HepG2 (cell line): ENCODE data around the gene KIF25.

Experiments
- ARNT ChIP-seq: fragments of 450-650 bp; IDR thresholded peaks from 2 replicates; pipeline ENCODE4 v1.6.1; 2017
- BHLHE40 ChIP-seq: IDR thresholded peaks from 2 replicates; pipeline ENCODE4 v1.6.1; 2011; ENCODE audit warnings: low read length, improper control_type of control experiment
- CTCF ChIP-seq: sonication (generic); formaldehyde crosslinking; IDR thresholded peaks from 2 replicates; pipeline ENCODE4 v1.5.0; 2020; ENCODE audit warnings: mild to moderate bottlenecking, missing genetic modification reagents, moderate library complexity
- MEIS1 ChIP-seq: sonication (generic); formaldehyde crosslinking; IDR thresholded peaks from 2 replicates; pipeline ENCODE4 v1.9.0; 2021; ENCODE audit warnings: mild to moderate bottlenecking, missing genetic modification reagents, moderate library complexity, borderline replicate concordance
- POLR2A ChIP-seq, 2 experiments: IDR thresholded peaks; 2 replicates each; pipeline ENCODE4 v1.6.1; 2011; ENCODE audit warnings: low read depth in 2 of 2, low read length in 2 of 2, mild to moderate bottlenecking in 1 of 2, moderate library complexity in 1 of 2; ENCODE audit not compliant: insufficient read depth in 1 of 2
- U2AF1 ChIP-seq: fragments of 200-400 bp; formaldehyde crosslinking; optimal IDR thresholded peaks from 2 replicates; pipeline ENCODE3; 2017; ENCODE audit warnings: mild to moderate bottlenecking, low read depth, low read length
- ZNF18 ChIP-seq: sonication (generic); formaldehyde crosslinking; IDR thresholded peaks from 2 replicates; pipeline ENCODE4 v1.8.0; 2022; ENCODE audit warnings: mild to moderate bottlenecking, missing genetic modification reagents; ENCODE audit not compliant: insufficient replicate concordance
- TF ChIP-seq, protein P1 (sequence below): fragments of 450-650 bp; IDR thresholded peaks from 2 replicates; pipeline ENCODE4 v1.6.1; 2017; ENCODE audit warnings: mild to moderate bottlenecking
- TF ChIP-seq, protein P2 (sequence below): conservative IDR thresholded peaks from 2 replicates; pipeline ENCODE4 v1.6.1; 2018; ENCODE audit warnings: missing genetic modification reagents

DNA sequence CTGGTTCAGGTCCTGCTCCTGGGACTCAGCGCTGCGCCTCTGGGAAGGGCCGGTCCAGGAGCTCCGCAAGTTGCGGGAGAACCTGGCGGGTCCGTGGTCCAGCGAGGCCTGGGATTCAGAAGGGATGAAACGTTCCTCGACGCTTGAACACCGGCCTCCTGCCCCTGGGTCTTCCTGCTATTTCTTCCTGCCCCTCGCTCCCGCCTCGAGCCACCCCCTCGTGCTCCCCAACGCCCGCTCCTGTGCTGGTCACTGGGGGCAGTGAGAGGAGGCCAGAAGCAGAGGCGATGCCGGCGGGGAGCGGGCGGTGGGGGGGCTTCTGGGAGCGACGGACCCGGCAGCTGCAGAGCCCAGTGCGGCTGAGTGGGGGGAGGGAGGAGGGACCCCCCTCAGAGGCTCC, 20.8 kb upstream of the KIF25 start:
- TF ChIP-seq POLR2A (IDR thresholded peaks at IDR 0.05; ENCODE audit: insufficient read depth in 1 of 2, low read depth in 2 of 2, low read length in 2 of 2) (no peak), U2AF1 (no peak), CTCF (CRISPR knock-in tag) (no peak), BHLHE40 (no peak), ARNT (no peak), ZNF18 (CRISPR knock-in tag) (no peak), MEIS1 (CRISPR knock-in tag) (no peak)
- TF ChIP-seq, protein P1, sequence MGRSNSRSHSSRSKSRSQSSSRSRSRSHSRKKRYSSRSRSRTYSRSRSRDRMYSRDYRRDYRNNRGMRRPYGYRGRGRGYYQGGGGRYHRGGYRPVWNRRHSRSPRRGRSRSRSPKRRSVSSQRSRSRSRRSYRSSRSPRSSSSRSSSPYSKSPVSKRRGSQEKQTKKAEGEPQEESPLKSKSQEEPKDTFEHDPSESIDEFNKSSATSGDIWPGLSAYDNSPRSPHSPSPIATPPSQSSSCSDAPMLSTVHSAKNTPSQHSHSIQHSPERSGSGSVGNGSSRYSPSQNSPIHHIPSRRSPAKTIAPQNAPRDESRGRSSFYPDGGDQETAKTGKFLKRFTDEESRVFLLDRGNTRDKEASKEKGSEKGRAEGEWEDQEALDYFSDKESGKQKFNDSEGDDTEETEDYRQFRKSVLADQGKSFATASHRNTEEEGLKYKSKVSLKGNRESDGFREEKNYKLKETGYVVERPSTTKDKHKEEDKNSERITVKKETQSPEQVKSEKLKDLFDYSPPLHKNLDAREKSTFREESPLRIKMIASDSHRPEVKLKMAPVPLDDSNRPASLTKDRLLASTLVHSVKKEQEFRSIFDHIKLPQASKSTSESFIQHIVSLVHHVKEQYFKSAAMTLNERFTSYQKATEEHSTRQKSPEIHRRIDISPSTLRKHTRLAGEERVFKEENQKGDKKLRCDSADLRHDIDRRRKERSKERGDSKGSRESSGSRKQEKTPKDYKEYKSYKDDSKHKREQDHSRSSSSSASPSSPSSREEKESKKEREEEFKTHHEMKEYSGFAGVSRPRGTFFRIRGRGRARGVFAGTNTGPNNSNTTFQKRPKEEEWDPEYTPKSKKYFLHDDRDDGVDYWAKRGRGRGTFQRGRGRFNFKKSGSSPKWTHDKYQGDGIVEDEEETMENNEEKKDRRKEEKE: no peak
- TF ChIP-seq, protein P2, sequence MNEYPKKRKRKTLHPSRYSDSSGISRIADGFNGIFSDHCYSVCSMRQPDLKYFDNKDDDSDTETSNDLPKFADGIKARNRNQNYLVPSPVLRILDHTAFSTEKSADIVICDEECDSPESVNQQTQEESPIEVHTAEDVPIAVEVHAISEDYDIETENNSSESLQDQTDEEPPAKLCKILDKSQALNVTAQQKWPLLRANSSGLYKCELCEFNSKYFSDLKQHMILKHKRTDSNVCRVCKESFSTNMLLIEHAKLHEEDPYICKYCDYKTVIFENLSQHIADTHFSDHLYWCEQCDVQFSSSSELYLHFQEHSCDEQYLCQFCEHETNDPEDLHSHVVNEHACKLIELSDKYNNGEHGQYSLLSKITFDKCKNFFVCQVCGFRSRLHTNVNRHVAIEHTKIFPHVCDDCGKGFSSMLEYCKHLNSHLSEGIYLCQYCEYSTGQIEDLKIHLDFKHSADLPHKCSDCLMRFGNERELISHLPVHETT (CRISPR knock-in tag): no peak
